HG03469 (cell line): ENCODE measurements around the gene TRIM7.

Experiments
- ATAC-seq: cut with Tn5 transposase; IDR thresholded peaks from one replicate; pipeline ENCODE4 v1.9.1; 2021; ENCODE audit warnings: mild to moderate bottlenecking, moderate library complexity, moderate number of reproducible peaks; ENCODE audit not compliant: unreplicated experiment

TRIM7 gene

GRCh38 chr5:181204826-181205760 is at the start of gene TRIM7:
TSS of gene TRIM7 (minus strand) at chr5:181205196. CDS start at chr5:181205110, 86 bp downstream.
- no peak for ATAC-seq

GRCh38 chr5:181248277-181248676 is 43.3 kb upstream of the TRIM7 start:
- no peak for ATAC-seq

- ATAC-seq, result no peak
Measured at GRCh38 chr5:181246276-181247049, 41.5 kb upstream of the TRIM7 start.

GRCh38 chr5:181245427-181246275 is 40.7 kb upstream of the TRIM7 start:
- no peak for ATAC-seq

- ATAC-seq, result peak; percentile 41
Measured at GRCh38 chr5:181243564-181244343, 38.8 kb upstream of the TRIM7 start, which contains the start of gene RACK1. TSS of gene RACK1 (minus strand) at chr5:181243906. CDS start at chr5:181243800, 106 bp downstream.

GRCh38 chr5:181243018-181243563 is 38.1 kb upstream of the TRIM7 start:
- ATAC-seq, result no peak

GRCh38 chr5:181242031-181242451 is 37.0 kb upstream of the TRIM7 start:
- no peak for ATAC-seq

GRCh38 chr5:181241393-181241975 is 36.5 kb upstream of the TRIM7 start:
- no peak for ATAC-seq

- no peak for ATAC-seq
Measured at GRCh38 chr5:181239062-181239663, 34.2 kb upstream of the TRIM7 start.

GRCh38 chr5:181237729-181238385 is 32.9 kb upstream of the TRIM7 start:
- no peak for ATAC-seq

GRCh38 chr5:181236954-181237641 is 32.1 kb upstream of the TRIM7 start:
- no peak for ATAC-seq

- no peak for ATAC-seq
Measured at GRCh38 chr5:181236471-181236870, 31.5 kb upstream of the TRIM7 start.

- no peak for ATAC-seq
Measured at GRCh38 chr5:181235689-181236366, 30.8 kb upstream of the TRIM7 start.

- ATAC-seq, result no peak
Measured at GRCh38 chr5:181235323-181235688, 30.3 kb upstream of the TRIM7 start.

- no peak for ATAC-seq
Measured at GRCh38 chr5:181234455-181235306, 29.7 kb upstream of the TRIM7 start.

- ATAC-seq, result no peak
Measured at GRCh38 chr5:181233801-181234454, 28.9 kb upstream of the TRIM7 start.
